Activated gamma-delta T cell treated with Interleukin-2 at 50 U/mL for 16 hours (primary cell): Measurements from ENCODE around the gene RFTN2.
"Not testable (repeated sequence)": the region's sequence is repeated elsewhere in the genome, so short reads cannot be mapped to it uniquely, and the experiment has no call there.

Experiments used
- DNase-seq: peaks from one replicate; pipeline ENCODE4 v3.0.0-alpha.2; 2020

Gene RFTN2, protein sequence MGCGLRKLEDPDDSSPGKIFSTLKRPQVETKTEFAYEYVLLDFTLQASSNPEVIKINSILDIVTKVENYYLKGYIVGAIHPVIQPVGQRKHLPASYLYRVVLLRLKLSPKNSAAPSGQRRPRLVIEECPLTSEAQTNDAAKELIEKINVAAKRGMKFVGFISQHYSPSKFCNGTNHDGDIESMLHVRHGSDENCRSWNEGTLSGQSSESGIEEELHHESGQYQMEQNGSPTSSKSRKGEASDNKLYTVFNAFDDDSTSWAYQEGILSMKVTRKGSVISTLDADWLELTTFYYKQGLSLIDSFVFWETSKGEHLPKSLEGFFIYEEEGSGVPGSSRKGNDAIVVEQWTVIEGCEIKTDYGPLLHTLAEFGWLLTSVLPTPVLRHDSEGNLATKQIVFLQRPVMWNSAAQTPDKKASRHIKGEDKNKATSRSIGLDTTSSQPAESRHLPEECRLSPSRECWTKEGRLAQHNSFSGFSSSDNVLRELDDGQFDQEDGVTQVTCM

DNA sequence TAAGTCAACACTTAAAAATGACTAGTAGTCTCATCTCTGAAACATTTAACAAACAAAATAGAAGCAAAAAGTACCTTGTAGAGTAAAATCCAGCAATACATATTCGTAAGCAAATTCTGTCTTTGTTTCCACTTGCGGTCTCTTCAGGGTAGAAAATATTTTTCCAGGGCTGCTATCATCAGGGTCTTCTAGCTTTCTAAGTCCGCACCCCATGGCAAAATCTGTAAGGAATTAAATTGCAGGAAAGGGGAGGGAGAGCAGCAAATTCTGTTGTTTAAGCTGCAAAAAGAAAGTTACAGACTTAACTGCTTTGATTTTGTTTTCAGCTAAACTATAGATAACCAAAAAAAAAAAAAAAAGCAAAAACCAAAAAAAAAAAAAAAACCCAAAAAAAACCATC lies at the start of gene RFTN2:
Gene RFTN2 (minus strand): TSS at position 342 of the 400 bp plus-strand sequence. CDS start 129 bp downstream, at position 213.
- DNase-seq: no peak

DNA sequence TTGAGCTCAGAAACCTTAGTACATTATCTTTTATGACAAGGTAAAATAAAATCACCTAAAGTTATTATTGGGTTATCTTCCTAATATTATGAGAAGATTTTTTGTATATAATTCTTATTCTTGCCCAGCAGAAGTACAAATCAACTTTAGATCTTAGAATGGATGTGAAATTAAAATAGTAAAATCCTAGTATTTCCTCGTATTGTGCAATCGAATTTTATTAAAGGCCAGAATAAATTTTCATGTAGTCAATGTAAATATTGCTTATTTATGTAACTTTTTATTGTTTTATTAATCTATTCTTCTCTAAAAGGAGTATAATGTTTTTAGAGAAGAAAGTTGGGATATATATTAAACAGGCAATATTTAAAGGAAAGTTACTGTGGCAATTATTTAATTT lies 42.5 kb upstream of the RFTN2 start:
- DNase-seq: no peak

DNA sequence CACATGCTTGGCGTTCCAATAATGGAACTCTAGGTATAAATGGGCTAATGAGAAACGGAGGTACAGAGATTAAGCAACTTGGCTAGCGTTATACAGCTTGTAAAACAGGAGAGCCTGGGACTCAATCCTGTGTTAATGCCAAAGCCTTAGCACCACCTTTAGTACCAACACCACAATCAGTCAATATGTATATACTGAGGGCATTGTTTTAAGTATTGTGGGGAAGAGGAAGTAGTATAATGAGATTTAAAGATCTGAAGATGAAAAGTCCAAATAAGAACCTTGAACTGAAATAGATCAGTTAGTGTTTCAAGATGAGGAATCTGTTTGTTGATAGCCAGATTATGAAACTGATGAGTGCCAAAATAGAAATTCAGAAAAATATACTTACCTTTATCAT lies 37.9 kb upstream of the RFTN2 start:
- DNase-seq: no peak

DNA sequence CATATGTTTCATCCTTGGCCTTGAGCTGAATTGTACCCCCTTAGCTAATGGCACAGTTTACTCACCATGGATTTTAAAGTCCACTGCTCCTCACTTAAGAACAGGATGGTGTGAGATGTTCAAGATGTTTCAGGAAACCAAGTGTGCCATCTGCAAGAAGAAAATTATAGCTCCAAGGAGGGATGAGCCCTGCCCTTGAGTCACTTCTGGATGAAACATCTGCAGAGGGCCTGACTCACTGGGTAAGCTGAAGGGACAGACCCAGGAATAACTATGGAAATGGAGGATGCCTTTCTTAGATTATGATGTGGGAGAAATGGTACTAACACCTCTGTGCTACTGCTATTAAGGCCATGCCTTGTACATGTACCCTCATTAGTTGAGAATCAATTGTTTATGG lies 36.2 kb upstream of the RFTN2 start:
- no peak for DNase-seq

DNA sequence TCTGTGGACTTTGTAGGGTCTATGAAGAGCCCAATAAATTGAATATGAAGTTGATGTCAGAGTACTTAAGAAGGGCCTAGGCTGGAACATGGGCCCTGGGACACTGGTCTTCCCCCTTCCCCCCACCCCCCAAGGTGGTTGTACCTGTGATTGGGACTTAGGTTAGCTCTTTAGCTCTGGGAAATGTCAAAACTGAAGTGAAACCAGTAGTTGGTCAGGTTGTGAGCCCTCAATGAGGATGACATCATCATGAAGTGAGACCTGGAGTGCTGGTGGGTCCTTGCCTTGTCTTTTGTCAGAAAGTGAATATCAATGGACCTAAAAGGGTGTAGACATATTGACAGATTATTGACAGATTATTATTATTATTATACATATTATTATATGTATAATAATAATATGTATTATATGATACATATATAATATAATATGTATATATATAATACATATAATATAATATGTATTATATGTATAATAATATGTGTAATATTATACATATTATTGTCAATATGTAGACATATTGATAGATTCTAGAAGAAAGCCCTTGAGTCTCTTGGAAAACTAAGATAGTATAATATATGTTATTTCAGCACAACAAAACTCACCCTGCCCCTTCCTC lies 35.1 kb upstream of the RFTN2 start:
- no peak for DNase-seq

DNA sequence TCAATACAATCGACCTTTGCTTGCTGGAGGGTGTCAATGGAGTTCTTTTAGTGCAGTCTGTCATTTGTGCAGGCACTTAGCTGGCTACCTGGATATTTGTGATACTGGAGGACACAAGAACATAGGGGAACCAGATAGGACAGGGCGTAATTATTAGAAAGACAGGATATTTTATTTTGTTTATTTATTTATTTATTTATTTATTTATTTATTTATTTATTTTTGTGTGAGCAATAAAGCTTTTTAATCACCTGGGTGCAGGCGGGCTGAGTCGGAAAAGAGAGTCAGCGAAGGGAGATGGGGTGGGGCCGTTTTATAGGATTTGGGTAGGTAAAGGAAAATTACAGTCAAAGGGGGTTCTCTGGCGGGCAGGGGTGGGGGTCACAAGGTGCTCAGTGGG lies 33.8 kb upstream of the RFTN2 start:
- not testable (repeated sequence) for DNase-seq

DNA sequence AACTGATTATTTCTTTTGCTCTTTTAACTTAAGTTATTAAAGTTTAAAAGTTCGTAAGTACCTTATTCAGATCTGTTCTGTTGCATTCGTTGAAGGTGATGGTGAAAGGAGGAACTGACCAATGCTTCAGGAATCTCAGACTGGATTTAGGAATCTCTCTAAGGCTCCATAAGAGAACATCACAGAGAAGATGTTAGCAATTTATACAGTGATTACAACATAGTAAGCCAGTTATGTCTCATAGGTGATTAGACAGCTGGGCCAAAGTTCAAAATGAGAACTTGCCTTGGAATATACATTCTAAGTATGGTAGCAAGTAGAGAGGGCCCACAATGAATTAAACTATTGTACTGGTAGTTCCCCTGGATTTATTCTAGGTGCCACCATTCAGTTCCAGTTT lies 32.9 kb upstream of the RFTN2 start:
- no peak for DNase-seq

DNA sequence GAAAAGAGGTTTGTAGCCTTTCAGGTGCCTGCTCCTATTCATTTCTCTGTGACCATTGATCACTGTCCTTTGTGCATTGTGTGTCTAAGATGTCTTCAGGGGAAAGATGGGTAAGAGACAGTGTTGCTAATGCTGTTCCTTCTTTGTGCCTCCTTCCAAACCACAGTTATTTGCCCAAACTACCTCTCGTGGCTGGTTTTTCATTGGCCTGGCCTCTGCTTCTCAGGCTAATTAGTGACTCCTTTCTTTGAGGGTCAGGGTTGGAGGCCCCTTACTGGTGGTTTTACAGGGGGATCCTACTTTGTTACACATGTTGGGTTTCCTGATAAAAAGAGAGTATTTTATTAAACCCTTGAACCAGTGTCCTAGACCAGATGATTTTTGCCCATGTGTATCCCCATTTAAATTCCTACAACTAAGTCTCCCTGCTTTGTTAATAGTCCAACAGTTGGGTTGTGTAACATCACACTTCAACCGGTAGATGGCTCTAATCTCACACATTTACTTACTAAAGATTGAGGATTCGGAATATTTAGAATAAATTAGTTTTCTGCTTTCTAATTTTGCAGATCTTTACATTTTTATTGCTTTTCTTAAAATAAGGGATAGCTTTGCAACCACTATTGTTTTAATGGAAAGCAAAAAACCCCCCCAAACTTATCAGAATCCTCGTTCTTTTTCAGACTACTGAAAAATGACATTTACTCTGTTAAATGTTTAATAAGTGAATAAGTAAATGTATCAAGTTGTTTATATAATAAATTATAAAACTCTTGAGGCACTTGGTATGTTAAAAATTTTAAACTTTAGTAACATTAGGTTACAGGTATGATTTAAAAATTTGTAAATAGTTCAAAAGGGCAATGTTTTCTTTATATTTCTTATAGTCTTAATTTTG lies 32.2 kb upstream of the RFTN2 start:
- no peak for DNase-seq

DNA sequence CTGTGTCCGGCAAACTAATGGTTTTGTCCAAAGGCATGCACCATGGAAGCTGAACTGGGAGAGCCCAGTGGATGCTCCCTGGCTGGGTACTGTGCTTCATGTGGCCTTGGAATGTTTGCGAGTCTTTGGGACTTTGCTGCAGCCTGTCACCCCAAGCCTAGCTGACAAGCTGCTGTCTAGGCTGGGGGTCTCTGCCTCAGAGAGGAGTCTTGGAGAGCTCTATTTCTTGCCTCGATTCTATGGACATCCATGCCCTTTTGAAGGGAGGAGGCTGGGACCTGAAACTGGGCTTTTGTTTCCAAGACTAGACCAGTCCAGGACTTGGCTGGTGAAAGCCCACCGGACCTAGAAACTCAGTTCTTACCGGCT lies 31.4 kb upstream of the RFTN2 start:
- DNase-seq: no peak

DNA sequence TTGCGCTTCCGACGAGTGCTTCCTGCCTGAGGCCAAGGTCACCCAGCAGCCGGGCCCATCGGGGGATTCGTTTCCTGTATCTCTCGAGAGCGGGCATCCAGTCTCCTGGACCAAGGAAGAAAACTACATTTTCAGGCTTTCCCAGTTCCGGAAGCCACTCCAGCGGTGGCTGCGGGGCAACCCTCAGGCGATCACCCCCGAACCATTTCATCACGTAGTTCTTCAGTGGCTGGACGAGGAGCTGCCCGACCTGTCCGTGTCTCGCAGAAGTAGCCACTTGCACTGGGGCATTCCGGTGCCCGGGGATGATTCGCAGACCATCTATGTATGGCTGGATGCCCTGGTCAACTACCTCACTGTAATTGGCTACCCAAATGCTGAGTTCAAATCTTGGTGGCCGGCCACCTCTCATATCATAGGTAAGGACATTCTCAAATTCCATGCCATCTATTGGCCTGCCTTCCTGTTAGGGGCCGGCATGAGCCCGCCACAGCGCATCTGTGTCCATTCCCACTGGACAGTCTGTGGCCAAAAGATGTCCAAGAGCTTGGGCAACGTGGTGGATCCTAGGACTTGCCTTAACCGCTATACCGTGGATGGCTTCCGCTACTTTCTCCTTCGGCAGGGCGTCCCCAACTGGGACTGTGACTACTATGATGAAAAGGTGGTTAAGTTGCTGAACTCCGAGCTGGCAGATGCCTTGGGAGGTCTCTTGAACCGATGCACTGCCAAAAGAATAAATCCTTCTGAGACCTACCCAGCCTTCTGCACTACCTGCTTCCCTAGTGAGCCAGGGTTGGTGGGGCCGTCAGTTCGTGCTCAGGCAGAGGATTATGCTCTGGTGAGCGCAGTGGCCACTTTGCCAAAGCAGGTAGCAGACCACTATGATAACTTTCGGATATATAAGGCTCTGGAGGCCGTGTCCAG lies 30.8 kb upstream of the RFTN2 start:
- no peak for DNase-seq

DNA sequence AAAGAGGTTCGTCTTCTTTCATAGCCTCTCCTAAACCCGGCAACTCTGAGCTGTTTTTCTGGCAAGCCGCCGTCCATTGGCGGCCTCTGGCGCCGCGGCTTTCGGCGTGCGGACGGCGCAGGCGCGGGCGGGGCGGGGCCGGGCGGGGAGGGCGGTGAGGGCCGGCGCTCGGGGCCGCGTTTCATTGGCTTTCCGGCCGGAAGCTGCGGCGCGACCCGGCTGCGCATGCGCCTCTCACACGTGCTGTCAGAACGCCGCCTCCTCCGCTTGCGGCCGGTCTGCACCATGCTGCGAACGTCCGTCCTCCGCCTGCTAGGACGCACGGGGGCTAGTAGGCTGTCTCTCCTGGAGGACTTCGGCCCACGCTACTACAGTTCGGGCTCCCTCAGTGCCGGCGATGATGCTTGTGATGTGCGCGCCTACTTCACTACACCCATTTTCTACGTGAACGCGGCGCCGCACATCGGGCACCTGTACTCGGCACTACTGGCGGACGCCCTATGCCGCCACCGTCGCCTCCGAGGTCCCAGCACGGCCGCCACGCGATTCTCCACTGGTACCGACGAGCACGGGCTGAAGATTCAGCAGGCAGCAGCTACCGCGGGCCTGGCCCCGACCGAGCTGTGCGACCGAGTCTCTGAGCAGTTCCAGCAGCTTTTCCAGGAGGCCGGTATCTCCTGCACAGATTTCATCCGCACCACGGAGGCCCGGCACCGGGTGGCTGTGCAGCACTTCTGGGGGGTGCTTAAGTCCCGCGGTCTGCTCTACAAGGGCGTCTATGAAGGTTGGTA lies 29.9 kb upstream of the RFTN2 start, which contains the start of gene MARS2:
Gene MARS2 (plus strand): TSS at position 249 of the 791 bp plus-strand sequence. CDS start 37 bp downstream, at position 286.
- DNase-seq: peak; percentile 91

DNA sequence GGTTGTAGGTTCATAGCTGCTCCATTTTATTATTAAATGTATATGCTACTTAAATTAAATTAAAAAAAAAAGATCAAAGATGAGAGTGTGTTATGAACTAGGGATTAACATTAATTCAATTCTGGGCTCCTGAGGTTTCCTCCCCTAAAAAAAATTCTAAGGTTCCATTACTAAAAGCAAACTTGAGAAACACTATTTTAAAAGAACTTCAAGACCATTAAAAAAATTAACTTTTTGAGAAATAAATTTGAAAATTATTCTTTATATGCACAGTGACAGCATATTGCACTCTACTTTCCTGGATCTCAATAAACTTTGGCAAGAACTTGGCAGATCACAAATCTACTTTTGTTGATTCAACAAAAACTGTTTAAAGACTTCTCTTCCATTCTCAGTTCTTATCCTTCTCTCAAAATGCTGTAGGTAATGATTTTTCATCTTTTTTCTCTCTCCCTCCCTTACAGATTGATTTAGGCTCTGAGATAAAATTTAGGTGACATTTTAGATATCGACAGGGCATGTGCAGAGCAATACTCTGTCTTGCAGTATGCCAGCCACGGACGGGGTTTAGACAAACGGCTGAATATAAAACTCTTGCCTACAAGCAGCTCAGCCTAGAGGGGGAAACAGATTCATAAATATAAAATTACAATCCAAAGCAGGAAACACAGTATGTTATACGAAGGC lies 29.2 kb upstream of the RFTN2 start:
- no peak for DNase-seq

DNA sequence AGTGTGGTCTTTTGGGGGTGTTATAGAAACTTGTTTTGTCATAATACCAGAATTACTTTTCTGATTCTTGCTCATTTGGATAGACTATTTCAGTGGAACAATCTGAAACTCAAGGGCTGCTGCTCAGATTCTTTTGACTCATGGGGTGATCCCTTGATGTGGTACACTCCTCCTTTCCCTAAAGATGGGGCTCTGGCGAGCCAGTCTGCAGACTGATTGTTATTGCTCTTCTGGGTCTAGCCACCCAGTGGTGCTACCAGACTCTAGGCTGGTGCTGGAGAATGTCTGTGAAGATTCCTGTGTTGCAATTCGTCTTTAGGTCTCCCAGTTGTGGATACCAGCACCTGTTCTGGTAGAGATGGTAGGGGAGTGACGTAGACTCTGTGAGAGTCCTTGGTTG lies 25.6 kb upstream of the RFTN2 start:
- DNase-seq: no peak

DNA sequence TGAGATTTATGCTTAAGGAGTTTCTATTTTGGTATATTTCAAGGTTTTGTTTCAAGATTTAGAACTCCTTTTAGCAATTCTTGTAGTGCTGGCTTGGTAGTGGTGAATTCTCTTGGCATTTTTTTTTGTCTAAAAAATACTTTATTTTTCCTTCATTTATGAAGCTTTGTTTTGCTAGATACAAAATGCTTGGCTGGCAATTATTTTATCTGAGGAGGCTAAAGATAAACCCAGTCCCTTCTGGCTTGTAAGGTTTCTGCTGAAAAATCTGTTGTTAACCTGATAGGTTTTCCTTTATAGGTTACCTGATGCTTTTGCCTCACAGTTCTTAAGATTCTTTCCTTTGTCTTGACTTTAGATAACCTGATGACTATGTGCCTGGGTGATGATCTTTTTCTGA lies 24.3 kb upstream of the RFTN2 start:
- not testable (repeated sequence) for DNase-seq

DNA sequence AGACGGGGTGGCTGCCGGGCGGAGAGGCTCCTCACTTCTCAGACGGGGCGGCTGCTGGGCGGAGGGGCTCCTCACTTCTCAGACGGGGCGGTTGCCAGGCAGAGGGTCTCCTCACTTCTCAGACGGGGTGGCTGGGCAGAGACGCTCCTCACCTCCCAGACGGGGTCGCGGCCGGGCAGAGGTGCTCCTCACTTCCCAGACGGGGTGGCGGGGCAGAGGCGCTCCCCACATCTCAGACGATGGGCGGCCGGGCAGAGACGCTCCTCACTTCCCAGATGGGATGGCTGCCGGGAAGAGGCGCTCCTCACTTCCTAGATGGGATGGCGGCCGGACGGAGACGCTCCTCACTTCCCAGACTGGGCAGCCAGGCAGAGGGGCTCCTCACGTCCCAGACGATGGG lies 21.2 kb upstream of the RFTN2 start:
- not testable (repeated sequence) for DNase-seq

DNA sequence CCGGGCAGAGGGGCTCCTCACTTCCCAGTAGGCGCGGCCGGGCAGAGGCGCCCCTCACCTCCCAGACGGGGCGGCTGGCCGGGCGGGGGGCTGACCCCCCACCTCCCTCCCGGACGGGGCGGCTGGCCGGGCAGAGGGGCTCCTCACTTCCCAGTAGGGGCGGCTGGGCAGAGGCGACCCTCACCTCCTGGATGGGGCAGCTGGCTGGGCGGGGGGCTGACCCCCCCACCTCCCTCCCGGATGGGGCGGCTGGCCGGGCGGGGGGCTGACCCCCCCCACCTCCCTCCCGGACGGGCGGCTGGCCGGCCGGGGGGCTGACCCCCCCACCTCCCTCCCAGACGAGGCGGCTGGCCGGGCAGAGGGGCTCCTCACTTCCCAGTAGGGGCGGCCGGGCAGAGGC lies 20.6 kb upstream of the RFTN2 start:
- DNase-seq: not testable (repeated sequence)

DNA sequence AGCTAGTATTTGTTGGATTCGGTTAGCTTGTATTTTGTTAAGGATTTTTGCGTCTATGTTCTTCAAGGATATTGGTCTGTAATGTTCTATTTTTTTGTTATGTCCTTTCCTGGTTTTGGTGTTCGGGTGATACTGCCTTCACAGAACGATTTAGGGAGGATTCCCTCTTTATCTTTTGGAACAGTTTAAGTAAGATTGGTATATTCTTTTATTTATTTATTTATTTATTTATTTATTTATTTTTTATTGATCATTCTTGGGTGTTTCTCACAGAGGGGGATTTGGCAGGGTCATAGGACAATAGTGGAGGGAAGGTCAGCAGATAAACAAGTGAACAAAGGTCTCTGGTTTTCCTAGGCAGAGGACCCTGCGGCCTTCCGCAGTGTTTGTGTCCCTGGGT lies 19.8 kb upstream of the RFTN2 start:
- DNase-seq: not testable (repeated sequence)

DNA sequence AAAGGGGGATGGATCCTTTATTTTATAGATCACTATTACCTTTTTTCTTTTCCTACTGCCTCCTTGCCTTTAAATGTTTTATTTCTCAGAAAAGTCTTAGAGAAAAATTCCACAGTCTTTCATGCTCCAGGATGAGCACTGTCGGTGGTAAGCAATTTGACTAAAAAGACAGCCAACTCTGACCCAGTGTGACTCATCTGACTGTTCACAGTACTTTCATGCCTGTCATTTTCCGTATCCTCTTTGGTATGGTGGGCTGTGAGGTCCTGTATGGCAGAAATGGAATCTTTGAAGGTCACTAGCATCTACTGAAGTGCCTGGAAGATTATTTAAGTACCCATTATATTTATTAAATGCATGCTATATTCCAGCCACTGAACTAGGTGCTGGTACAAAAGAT lies 2.1 kb upstream of the RFTN2 start:
- no peak for DNase-seq

DNA sequence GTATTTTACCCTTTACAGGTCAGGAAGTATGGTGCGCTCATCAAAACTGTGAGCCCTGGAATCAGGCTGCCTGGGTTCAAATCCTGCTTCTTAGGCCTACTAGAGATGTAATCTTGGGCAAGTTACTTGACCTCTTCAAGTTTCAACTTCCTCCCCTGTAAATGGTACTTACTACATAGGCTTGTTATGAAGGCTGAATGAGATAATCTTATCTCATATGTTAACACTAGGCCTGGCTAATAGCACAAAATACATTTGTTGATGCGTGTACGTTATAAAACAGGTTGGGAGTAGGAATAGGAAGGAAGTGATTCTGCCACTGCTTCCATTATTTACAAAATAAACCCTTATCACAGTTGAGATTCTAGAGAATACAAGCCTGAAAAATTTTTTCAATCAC lies 1.7 kb upstream of the RFTN2 start:
- DNase-seq: no peak

DNA sequence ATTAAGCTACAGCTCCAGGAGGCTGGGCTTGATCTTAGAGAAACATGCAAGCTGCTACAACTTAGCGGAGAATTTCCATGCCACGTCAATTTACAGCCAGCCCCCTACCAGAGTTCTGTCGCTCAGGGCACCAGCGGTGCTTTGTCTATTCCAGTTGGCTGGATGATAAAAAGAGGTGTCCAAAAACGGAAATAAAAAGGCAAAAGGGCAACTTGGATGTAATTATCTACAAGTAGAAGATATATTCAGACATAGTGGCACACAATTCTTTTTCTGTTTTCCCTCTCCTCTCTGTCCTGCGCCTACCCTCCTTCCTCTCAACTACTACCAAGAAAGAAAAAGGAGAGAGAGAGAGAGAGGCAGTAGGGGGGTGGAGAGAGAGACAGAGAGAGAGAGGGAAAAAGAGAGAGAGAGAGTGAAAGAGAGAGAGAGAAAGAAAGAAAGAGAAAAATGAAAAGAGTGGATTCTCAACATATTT lies 363 bp upstream of the RFTN2 start:
- DNase-seq: no peak

DNA sequence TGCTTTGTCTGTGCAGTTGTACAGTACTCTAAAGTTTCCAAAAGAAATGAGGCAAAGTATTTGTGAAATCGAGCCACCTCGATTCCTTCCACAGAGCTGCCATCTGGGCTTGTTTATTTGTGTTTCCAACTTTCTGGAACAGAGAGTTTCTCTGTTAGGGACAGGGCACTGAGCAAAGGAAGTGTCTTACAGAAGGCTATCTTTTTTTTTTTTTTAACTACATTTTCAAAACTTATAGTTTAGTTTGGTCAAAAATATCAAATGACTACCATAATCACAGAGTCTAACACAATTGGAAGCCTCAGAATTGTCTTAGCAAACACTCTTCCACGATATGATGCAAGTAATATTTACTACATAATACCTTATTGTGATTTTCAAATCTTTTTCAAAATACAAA lies 796 bp downstream of the RFTN2 start:
- no peak for DNase-seq
